Panc1 (cell line): ENCODE measurements around the gene NPDC1. TPM values are rescaled to one million over a fixed set of nuclear protein-coding genes. Genes with fewer than 3 reads are reported as not detected.

ENCODE experiments used
- ATAC-seq: fragments of 200-7000 bp; cut with Tn5 transposase; 2 replicates; pipeline ENCODE4 v1.9.1; 2020; ENCODE audit warnings: mild to moderate bottlenecking, moderate library complexity
- BruUV-seq: library from RNA; stranded (reverse); fragments of 400-500 nt; replicated peaks from 2 replicates; lab custom pipeline; 2021; lab: Mats Ljungman, UMichigan
- CTCF ChIA-PET: fragments of 300-600 bp; sonication (Branson Sonifier 250); formaldehyde crosslinking; loops from one replicate; lab custom pipeline; 2022; ENCODE audit warnings: antibody characterized with exemption; lab: Charles Lee
- POLR2A ChIA-PET: fragments of 300-600 bp; sonication (Branson Sonifier 250); formaldehyde crosslinking; loops from one replicate; lab custom pipeline; 2022; ENCODE audit warnings: antibody characterized with exemption; lab: Charles Lee
- DNase-seq: peaks from one replicate; pipeline ENCODE4 v3.0.0-alpha.2; 2010; ENCODE audit warnings: low read depth, low spot score
- H3K27ac ChIP-seq: 2 replicates; pipeline ENCODE4 v1.5.1; 2011; ENCODE audit warnings: mild to moderate bottlenecking, low read length, inconsistent platforms
- H3K27me3 ChIP-seq: fragments of 200-500 bp; sonication (Bioruptor generic); 2 replicates; pipeline ENCODE4 v1.6.0; 2014; ENCODE audit warnings: low read length, inconsistent platforms; ENCODE audit not compliant: control insufficient read depth, insufficient read depth
- H3K36me3 ChIP-seq: fragments of 200-500 bp; sonication (Bioruptor generic); 2 replicates; pipeline ENCODE4 v1.5.1; 2014; ENCODE audit warnings: inconsistent platforms, mild to moderate bottlenecking, low read length, moderate library complexity; ENCODE audit not compliant: control insufficient read depth, insufficient read depth
- H3K4me1 ChIP-seq: 2 replicates; pipeline ENCODE4 v1.5.1; 2011; ENCODE audit warnings: inconsistent platforms, mild to moderate bottlenecking, low read length, moderate library complexity; ENCODE audit not compliant: control insufficient read depth, insufficient read depth
- H3K4me3 ChIP-seq, 2 experiments: 2 replicates each; pipeline ENCODE4 v1.5.1; 2011 to 2012; ENCODE audit warnings: low read depth in 2 of 2, low read length in 2 of 2, mild to moderate bottlenecking in 2 of 2, inconsistent platforms in 1 of 2, moderate library complexity in 1 of 2
- H3K9me3 ChIP-seq: fragments of 200-500 bp; sonication (Bioruptor generic); 2 replicates; pipeline ENCODE4 v1.5.1; 2014; ENCODE audit warnings: low read depth, mild to moderate bottlenecking, inconsistent platforms, low read length, moderate library complexity; ENCODE audit not compliant: control insufficient read depth, insufficient read depth
- CTCF ChIP-seq: fragments of 450-650 bp; IDR thresholded peaks from 2 replicates; pipeline ENCODE4 v1.5.1; 2017; ENCODE audit warnings: mild to moderate bottlenecking
- POLR2AphosphoS5 ChIP-seq: IDR thresholded peaks from 2 replicates; pipeline ENCODE4 v1.6.1; 2012; ENCODE audit warnings: mild to moderate bottlenecking, low read depth, low read length, moderate library complexity
- REST ChIP-seq, 2 experiments: IDR thresholded peaks; 2 replicates each; pipeline ENCODE4 v1.6.1; 2011 to 2012; ENCODE audit warnings: low read depth in 2 of 2, control low read depth in 1 of 2, low read length in 1 of 2, mild to moderate bottlenecking in 1 of 2, moderate library complexity in 1 of 2; ENCODE audit not compliant: insufficient read depth in 1 of 2
- SIN3A ChIP-seq: IDR thresholded peaks from 2 replicates; pipeline ENCODE4 v1.6.1; 2012; ENCODE audit warnings: low read depth, mild to moderate bottlenecking, low read length, moderate library complexity, borderline replicate concordance; ENCODE audit not compliant: insufficient read depth
- TCF7L2 ChIP-seq: IDR thresholded peaks from 2 replicates; pipeline ENCODE4 v1.6.1; 2011; ENCODE audit warnings: mild to moderate bottlenecking, low read depth, low read length, inconsistent platforms
- in situ Hi-C: cut with HindIII; loops from 2 replicates; pipeline ENCODE4 v1.10.0; 2016; ENCODE audit warnings: low sequenced_read_pairs, low pct_unique_long_range_greater_than_20kb
- intact Hi-C: fragments of 100-400 bp; cut with micrococcal nuclease; formaldehyde crosslinking; loops from one replicate; pipeline ENCODE4 v1.10.0; 2022; ENCODE audit not compliant: unreplicated experiment
- total RNA-seq: library from RNA; stranded (reverse); gene quantifications from one replicate; pipeline ENCODE4 v1.2.1, GENCODE V29; 2021; ENCODE audit not compliant: unreplicated experiment

NPDC1 gene
- total RNA-seq, 1 experiment from 2014 or later, result 43.5 TPM

GRCh38 chr9:137030006-137030405 lies 16.0 kb downstream of the NPDC1 start:
- ChIA-PET POLR2A (no interaction called here), CTCF (interaction anchor here (0.6 to 1.4 kb wide), 12 partner anchors 8 to 240 kb away, joined by 3 to 14 read pairs (median 4); partner anchors contain the start of gene CLIC3)
- TF ChIP-seq POLR2AphosphoS5 (no peak), CTCF (no peak), TCF7L2 (no peak), SIN3A (no peak), REST (IDR thresholded peaks at IDR 0.05; ENCODE audit: insufficient read depth in 1 of 2, low read depth in 2 of 2, low read length in 1 of 2) (no peak)
- no TSS peak for BruUV-seq
- no peaks in the 10 kb centered on the region for H3K36me3 ChIP-seq
- no peak for DNase-seq
- ATAC-seq, result no peak
- intact Hi-C loops, result loop anchor here (10.0 kb wide), 1 partner anchor 85 kb away; the partner anchor contains the start of genes C8G and FBXW5
- H3K4me3 ChIP-seq, result no peak overlapping the region
- H3K27ac ChIP-seq, result no peak overlapping the region
- in situ Hi-C loops, result no loop called here
- no peaks in the 10 kb centered on the region for H3K9me3 ChIP-seq
- peaks cover 27% of the 10 kb centered on the region for H3K4me1 ChIP-seq
- no peaks in the 10 kb centered on the region for H3K27me3 ChIP-seq

GRCh38 chr9:137029058-137029936 lies 16.7 kb downstream of the NPDC1 start:
- TF ChIP-seq CTCF, result peak; percentile 92
- TF ChIP-seq REST (IDR thresholded peaks at IDR 0.05; ENCODE audit: insufficient read depth in 1 of 2, low read depth in 2 of 2, low read length in 1 of 2), result no peak
- TF ChIP-seq SIN3A, result no peak
- TF ChIP-seq POLR2AphosphoS5, result no peak
- TF ChIP-seq TCF7L2, result no peak
- POLR2A ChIA-PET, result no interaction called here
- Histone ChIP-seq H3K4me1 (peaks cover 22% of the 10 kb centered on the region; the same call in 1 of the 2 replicates), H3K36me3 (no peaks in the 10 kb centered on the region), H3K27me3 (no peaks in the 10 kb centered on the region), H3K9me3 (no peaks in the 10 kb centered on the region), H3K4me3 (peak overlapping the region in 1 of 2 experiments; percentile 53; a peak in 2 of 4 replicates), H3K27ac (no peak overlapping the region)
- DNase-seq, result peak; percentile 25
- ATAC-seq, result peak; percentile 80
- in situ Hi-C loops, result no loop called here
- BruUV-seq, result no TSS peak
- CTCF ChIA-PET, result interaction anchor here (0.6 to 1.4 kb wide), 12 partner anchors 9 to 239 kb away, joined by 3 to 14 read pairs (median 4); partner anchors contain the start of gene CLIC3
- intact Hi-C loops, result no loop called here
